Fibroblast of skin of right quadriceps (primary cell): ENCODE measurements around the gene NT5DC3.

ENCODE experiments used
- DNase-seq: peaks from one replicate; pipeline ENCODE4 v3.0.0-alpha.2; 2013

NT5DC3 gene

GRCh38 chr12:103808239-103808880 is 32.7 kb downstream of the NT5DC3 start:
- no peak for DNase-seq

GRCh38 chr12:103807561-103808238 is 33.3 kb downstream of the NT5DC3 start:
- no peak for DNase-seq

GRCh38 chr12:103806803-103807202 is 34.2 kb downstream of the NT5DC3 start:
- DNase-seq, result no peak

GRCh38 chr12:103805655-103806360 is 35.2 kb downstream of the NT5DC3 start:
- no peak for DNase-seq

GRCh38 chr12:103803847-103804246 is 37.2 kb downstream of the NT5DC3 start:
- DNase-seq, result no peak

- no peak for DNase-seq
These were observed 38.5 kb downstream of the NT5DC3 start for GRCh38 chr12:103802586-103802886.

GRCh38 chr12:103801709-103802585 is 39.1 kb downstream of the NT5DC3 start:
- no peak for DNase-seq

- peak; percentile 25 for DNase-seq
These were observed 40.9 kb downstream of the NT5DC3 start for GRCh38 chr12:103799857-103800771.

GRCh38 chr12:103799504-103799856 is 41.6 kb downstream of the NT5DC3 start:
- DNase-seq, result no peak

- no peak for DNase-seq
These were observed 42.4 kb downstream of the NT5DC3 start for GRCh38 chr12:103798586-103798985.

- no peak for DNase-seq
These were observed 46.5 kb downstream of the NT5DC3 start for GRCh38 chr12:103794309-103795213.

GRCh38 chr12:103793512-103794045 is 47.5 kb downstream of the NT5DC3 start:
- no peak for DNase-seq

- no peak for DNase-seq
These were observed 48.0 kb downstream of the NT5DC3 start for GRCh38 chr12:103793046-103793445.

GRCh38 chr12:103791350-103791920 is 49.6 kb downstream of the NT5DC3 start:
- no peak for DNase-seq

GRCh38 chr12:103786201-103786600 is 54.8 kb downstream of the NT5DC3 start:
- DNase-seq, result no peak

- DNase-seq, result no peak
These were observed 55.6 kb downstream of the NT5DC3 start for GRCh38 chr12:103785243-103786031.

GRCh38 chr12:103783744-103784664 is 57.0 kb downstream of the NT5DC3 start:
- no peak for DNase-seq

- no peak for DNase-seq
These were observed 58.6 kb downstream of the NT5DC3 start for GRCh38 chr12:103782399-103782798.
